HepG2 (cell line): Measurements from ENCODE around the gene ENTREP3. TPM values are rescaled to one million over a fixed set of nuclear protein-coding genes. Genes with fewer than 3 reads are reported as not detected.
A peak's percentile ranks its signal among the peaks of the same experiment; 100 is the strongest.

Experiments used
- AKNA ChIP-seq: sonication (generic); formaldehyde crosslinking; IDR thresholded peaks from 2 replicates; pipeline ENCODE4 v1.4.0; 2020; ENCODE audit warnings: missing genetic modification reagents, borderline replicate concordance
- ETV6 ChIP-seq: sonication (generic); formaldehyde crosslinking; conservative IDR thresholded peaks from 2 replicates; pipeline ENCODE4 v1.4.0; 2020; ENCODE audit warnings: missing genetic modification reagents
- FOSL1 ChIP-seq: sonication (generic); formaldehyde crosslinking; IDR thresholded peaks from 2 replicates; pipeline ENCODE4 v1.9.0; 2021; ENCODE audit warnings: missing genetic modification reagents, borderline replicate concordance
- KDM3A ChIP-seq: IDR thresholded peaks from 2 replicates; pipeline ENCODE4 v1.6.1; 2018; ENCODE audit warnings: low read depth, missing compliant biosample characterization
- KLF9 ChIP-seq: IDR thresholded peaks from 2 replicates; pipeline ENCODE4 v1.6.1; 2016; ENCODE audit warnings: low read depth
- REXO4 ChIP-seq: sonication (generic); formaldehyde crosslinking; IDR thresholded peaks from 2 replicates; pipeline ENCODE4 v1.8.0; 2022; ENCODE audit warnings: missing genetic modification reagents, mild to moderate bottlenecking, borderline replicate concordance
- YY1 ChIP-seq: IDR thresholded peaks from 2 replicates; pipeline ENCODE4 v1.6.1; 2011; ENCODE audit warnings: low read length, low read depth, moderate library complexity, mild to moderate bottlenecking; ENCODE audit not compliant: insufficient read depth, insufficient replicate concordance
- ZNF256 ChIP-seq: sonication (generic); formaldehyde crosslinking; conservative IDR thresholded peaks from 2 replicates; pipeline ENCODE4 v1.4.0; 2020; ENCODE audit warnings: missing genetic modification reagents
- ZNF543 ChIP-seq: sonication (generic); formaldehyde crosslinking; IDR thresholded peaks from 2 replicates; pipeline ENCODE4 v1.4.0; 2020; ENCODE audit warnings: mild to moderate bottlenecking, missing genetic modification reagents
- ZNF562 ChIP-seq: sonication (generic); formaldehyde crosslinking; IDR thresholded peaks from 2 replicates; pipeline ENCODE4 v1.8.0; 2022; ENCODE audit warnings: missing genetic modification reagents, borderline replicate concordance
- ZNF766 ChIP-seq: sonication (generic); formaldehyde crosslinking; IDR thresholded peaks from 2 replicates; pipeline ENCODE4 v1.5.0; 2020; ENCODE audit warnings: missing genetic modification reagents, borderline replicate concordance
- polyA plus RNA-seq, 8 experiments: library from polyadenylated mRNA; depleted of rRNA in 3 of 8; stranded (reverse) in 7 of 8; unstranded in 1 of 8; fragments of >200 nt; fragmentation: Illumina TruSeq in 4 of 8; extraction: Trizol in 4 of 8; gene quantifications; 2 replicates each; pipeline versions ENCODE4 v1.2.1 to v1.2.3, GENCODE V29; 2011 to 2016; ENCODE audit warnings: low read depth in 4 of 8, missing spikeins in 1 of 8, mixed read lengths in 1 of 8; ENCODE audit not compliant: insufficient read depth in 1 of 8
- total RNA-seq, 5 experiments: library from RNA; depleted of rRNA; stranded (reverse); fragments of >200 nt; fragmentation: Illumina TruSeq; extraction: Trizol; gene quantifications; 2 replicates each; pipeline ENCODE4 v1.2.3, GENCODE V29; 2016; ENCODE audit warnings: low read depth in 1 of 5
- TF ChIP-seq, protein P1 (sequence below): sonication (generic); formaldehyde crosslinking; IDR thresholded peaks from 2 replicates; pipeline ENCODE4 v1.8.1; 2023; ENCODE audit warnings: mild to moderate bottlenecking, missing genetic modification reagents
- TF ChIP-seq, protein P2 (sequence below): sonication (generic); formaldehyde crosslinking; IDR thresholded peaks from 2 replicates; pipeline ENCODE4 v1.4.0; 2020; ENCODE audit warnings: mild to moderate bottlenecking, missing genetic modification reagents

The ENTREP3 gene
- total and polyA plus RNA-seq, 2 of the 13 experiments (the other 11 are each of a cell fraction or from before 2014, with no cell fraction given): 4.1 to 9.9 TPM

GRCh38 chr1:155250633-155251449 lies 4.4 kb downstream of the ENTREP3 start (continued):
- TF ChIP-seq AKNA (CRISPR knock-in tag): no peak
- TF ChIP-seq, protein P1, sequence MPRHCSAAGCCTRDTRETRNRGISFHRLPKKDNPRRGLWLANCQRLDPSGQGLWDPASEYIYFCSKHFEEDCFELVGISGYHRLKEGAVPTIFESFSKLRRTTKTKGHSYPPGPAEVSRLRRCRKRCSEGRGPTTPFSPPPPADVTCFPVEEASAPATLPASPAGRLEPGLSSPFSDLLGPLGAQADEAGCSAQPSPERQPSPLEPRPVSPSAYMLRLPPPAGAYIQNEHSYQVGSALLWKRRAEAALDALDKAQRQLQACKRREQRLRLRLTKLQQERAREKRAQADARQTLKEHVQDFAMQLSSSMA: no peak
- TF ChIP-seq ETV6 (CRISPR knock-in tag): peak; percentile 26; the same call in 1 of the 2 replicates
- no peak for TF ChIP-seq FOSL1
- no peak for TF ChIP-seq REXO4 (CRISPR knock-in tag)
- no peak for TF ChIP-seq KLF9 (CRISPR knock-in tag)
- TF ChIP-seq YY1: peak; percentile 86
- no peak for TF ChIP-seq ZNF562 (CRISPR knock-in tag)
- TF ChIP-seq KDM3A (CRISPR knock-in tag): peak; percentile 81; the same call in 1 of the 2 replicates
- no peak for TF ChIP-seq ZNF256 (CRISPR knock-in tag)
- TF ChIP-seq ZNF766 (CRISPR knock-in tag): peak; percentile 72; the same call in 1 of the 2 replicates
- TF ChIP-seq, protein P2, sequence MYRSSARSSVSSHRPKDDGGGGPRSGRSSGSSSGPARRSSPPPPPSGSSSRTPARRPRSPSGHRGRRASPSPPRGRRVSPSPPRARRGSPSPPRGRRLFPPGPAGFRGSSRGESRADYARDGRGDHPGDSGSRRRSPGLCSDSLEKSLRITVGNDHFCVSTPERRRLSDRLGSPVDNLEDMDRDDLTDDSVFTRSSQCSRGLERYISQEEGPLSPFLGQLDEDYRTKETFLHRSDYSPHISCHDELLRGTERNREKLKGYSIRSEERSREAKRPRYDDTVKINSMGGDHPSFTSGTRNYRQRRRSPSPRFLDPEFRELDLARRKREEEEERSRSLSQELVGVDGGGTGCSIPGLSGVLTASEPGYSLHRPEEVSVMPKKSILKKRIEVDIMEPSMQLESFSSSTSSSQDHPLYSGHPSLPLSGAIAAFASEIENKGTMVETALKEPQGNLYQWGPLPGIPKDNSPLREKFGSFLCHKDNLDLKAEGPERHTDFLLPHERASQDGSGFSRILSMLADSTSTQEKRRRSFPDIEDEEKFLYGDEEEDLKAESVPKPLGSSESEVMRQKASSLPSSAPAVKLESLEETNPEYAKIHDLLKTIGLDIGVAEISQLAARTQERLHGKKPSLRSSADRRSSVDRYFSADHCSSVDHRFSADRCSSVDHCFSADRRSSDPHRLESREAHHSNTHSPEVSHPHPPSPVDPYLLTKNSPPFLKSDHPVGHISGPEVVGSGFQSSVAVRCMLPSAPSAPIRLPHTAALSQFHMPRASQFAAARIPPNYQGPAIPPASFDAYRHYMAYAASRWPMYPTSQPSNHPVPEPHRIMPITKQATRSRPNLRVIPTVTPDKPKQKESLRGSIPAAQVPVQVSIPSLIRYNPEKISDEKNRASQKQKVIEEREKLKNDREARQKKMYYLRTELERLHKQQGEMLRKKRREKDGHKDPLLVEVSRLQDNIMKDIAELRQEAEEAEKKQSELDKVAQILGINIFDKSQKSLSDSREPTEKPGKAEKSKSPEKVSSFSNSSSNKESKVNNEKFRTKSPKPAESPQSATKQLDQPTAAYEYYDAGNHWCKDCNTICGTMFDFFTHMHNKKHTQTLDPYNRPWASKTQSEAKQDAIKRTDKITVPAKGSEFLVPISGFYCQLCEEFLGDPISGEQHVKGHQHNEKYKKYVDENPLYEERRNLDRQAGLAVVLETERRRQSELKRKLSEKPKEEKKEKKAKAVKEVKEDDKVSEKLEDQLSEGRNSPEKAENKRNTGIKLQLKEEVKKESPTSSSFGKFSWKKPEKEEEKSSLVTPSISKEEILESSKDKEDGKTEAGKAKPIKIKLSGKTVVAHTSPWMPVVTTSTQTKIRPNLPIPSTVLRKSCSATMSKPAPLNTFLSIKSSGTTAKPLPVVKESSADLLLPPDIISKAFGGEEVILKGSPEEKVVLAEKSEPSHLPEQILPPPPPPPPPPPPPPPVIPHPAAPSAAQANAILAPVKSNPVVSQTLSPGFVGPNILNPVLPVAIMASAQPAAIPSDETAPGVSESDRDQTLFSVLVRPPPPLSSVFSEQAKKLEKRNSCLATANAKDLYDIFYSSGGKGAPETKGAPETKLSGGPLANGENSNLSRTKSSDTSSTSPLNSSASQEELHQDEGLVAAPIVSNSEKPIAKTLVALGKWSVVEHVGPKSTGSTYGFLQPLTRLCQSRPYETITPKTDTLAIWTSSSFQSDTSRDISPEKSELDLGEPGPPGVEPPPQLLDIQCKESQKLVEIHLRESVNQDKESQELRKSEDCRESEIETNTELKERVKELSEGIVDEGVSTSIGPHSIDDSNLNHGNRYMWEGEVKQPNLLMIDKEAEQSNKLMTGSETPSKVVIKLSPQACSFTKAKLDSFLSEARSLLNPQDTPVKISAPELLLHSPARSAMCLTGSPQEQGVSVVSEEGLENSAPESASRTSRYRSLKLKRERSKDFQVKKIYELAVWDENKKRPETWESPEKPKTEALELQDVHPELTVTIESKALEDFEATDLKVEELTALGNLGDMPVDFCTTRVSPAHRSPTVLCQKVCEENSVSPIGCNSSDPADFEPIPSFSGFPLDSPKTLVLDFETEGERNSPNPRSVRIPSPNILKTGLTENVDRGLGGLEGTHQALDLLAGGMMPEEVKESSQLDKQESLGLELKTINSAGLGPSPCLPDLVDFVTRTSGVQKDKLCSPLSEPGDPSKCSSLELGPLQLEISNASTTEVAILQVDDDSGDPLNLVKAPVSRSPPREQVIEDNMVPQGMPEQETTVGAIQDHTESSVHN (CRISPR knock-in tag): no peak
- no peak for TF ChIP-seq ZNF543
